Fibroblast of lung (primary cell): ENCODE measurements around the gene CPE. TPM values are rescaled to one million over a fixed set of nuclear protein-coding genes. Genes with fewer than 3 reads are reported as not detected.

ENCODE experiments used
- DNase-seq, 2 donors: peaks; one replicate each; pipeline versions ENCODE4 v3.0.0 to v3.0.0-alpha.2; 2010; ENCODE audit warnings: low read depth in 2 of 2
- H2AFZ ChIP-seq: 2 replicates; pipeline ENCODE4 v1.5.1; 2012; ENCODE audit warnings: low read length, control low read depth, inconsistent platforms
- H3K27ac ChIP-seq: 2 replicates; pipeline ENCODE4 v1.5.1; 2011; ENCODE audit warnings: low read length, control low read depth; ENCODE audit not compliant: insufficient read depth
- H3K27me3 ChIP-seq: 2 replicates; pipeline ENCODE4 v1.5.1; 2011; ENCODE audit warnings: mild to moderate bottlenecking, low read length; ENCODE audit not compliant: control insufficient read depth, insufficient read depth
- H3K36me3 ChIP-seq: 2 replicates; pipeline ENCODE4 v1.5.1; 2011; ENCODE audit warnings: low read length; ENCODE audit not compliant: control insufficient read depth, insufficient read depth
- H3K4me1 ChIP-seq: 2 replicates; pipeline ENCODE4 v1.5.1; 2011; ENCODE audit warnings: low read length; ENCODE audit not compliant: control insufficient read depth, insufficient read depth; ENCODE audit errors: extremely low read depth
- H3K4me2 ChIP-seq: 2 replicates; pipeline ENCODE4 v1.5.1; 2011; ENCODE audit warnings: low read length, control low read depth; ENCODE audit not compliant: insufficient read depth; ENCODE audit errors: extremely low read depth
- H3K4me3 ChIP-seq, 4 experiments: fragments of 200-600 bp in 1 of 4; sonication (generic) in 1 of 4; replicated peaks in 1 of 4; 2 replicates each; pipeline ENCODE4 v1.5.1; 2011 to 2016; ENCODE audit warnings: low read length in 4 of 4, low read depth in 3 of 4, mild to moderate bottlenecking in 3 of 4, control low read depth in 2 of 4, inconsistent platforms in 1 of 4, mixed read lengths in 1 of 4; ENCODE audit not compliant: insufficient read depth in 1 of 4; ENCODE audit errors: control extremely low read depth in 1 of 4
- H3K79me2 ChIP-seq: 2 replicates; pipeline ENCODE4 v1.5.1; 2012; ENCODE audit warnings: mild to moderate bottlenecking, low read length, inconsistent platforms; ENCODE audit not compliant: control insufficient read depth, insufficient read depth
- H3K9ac ChIP-seq: 2 replicates; pipeline ENCODE4 v1.5.1; 2011; ENCODE audit warnings: mild to moderate bottlenecking, low read length, control low read depth; ENCODE audit not compliant: insufficient read depth
- H3K9me3 ChIP-seq: 2 replicates; pipeline ENCODE4 v1.5.1; 2012; ENCODE audit warnings: low read depth, low read length; ENCODE audit not compliant: control insufficient read depth, insufficient read depth
- H4K20me1 ChIP-seq: 2 replicates; pipeline ENCODE4 v1.5.1; 2011; ENCODE audit warnings: low read length; ENCODE audit not compliant: control insufficient read depth, insufficient read depth; ENCODE audit errors: extremely low read depth
- CTCF ChIP-seq, 2 donors: IDR thresholded peaks in 1 of 2; conservative IDR thresholded peaks in 1 of 2; 1 replicate in 1 of 2; 2 replicates in 1 of 2; pipeline ENCODE4 v1.5.1; 2011 to 2012; ENCODE audit warnings: low read length in 2 of 2, control low read depth in 1 of 2, inconsistent platforms in 1 of 2, low read depth in 1 of 2, mild to moderate bottlenecking in 1 of 2
- EZH2 ChIP-seq: IDR thresholded peaks from 2 replicates; pipeline ENCODE4 v1.5.1; 2012; ENCODE audit warnings: low read length, control low read depth, mild to moderate bottlenecking; ENCODE audit errors: missing control alignments
- polyA plus RNA-seq, 2 donors: library from polyadenylated mRNA; depleted of rRNA in 1 of 2; stranded (reverse) in 1 of 2; unstranded in 1 of 2; fragments of >200 nt; gene quantifications; 2 replicates each; pipeline ENCODE4 v1.2.1, GENCODE V29; 2011 to 2012; ENCODE audit warnings: missing spikeins in 1 of 2
- total RNA-seq: library from RNA; depleted of rRNA; stranded (reverse); fragments of >200 nt; gene quantifications from 2 replicates; pipeline ENCODE4 v1.2.1, GENCODE V29; 2014

Gene CPE
- total and polyA plus RNA-seq, 2 donors (not counting 1 experiment from before 2014, with no cell fraction given): 20.2 to 51.7 TPM

- Histone ChIP-seq H3K4me1 (no peaks in the 10 kb centered on the region), H3K27me3 (no peaks in the 10 kb centered on the region), H3K9ac (no peak overlapping the region), H4K20me1 (no peaks in the 10 kb centered on the region), H3K9me3 (no peaks in the 10 kb centered on the region), H3K27ac (no peak overlapping the region), H3K4me2 (no peak overlapping the region), H3K4me3 (no peak overlapping the region), H3K79me2 (no peaks in the 10 kb centered on the region), H2AFZ (no peak overlapping the region), H3K36me3 (no peaks in the 10 kb centered on the region)
- no peak for DNase-seq
- no peak for TF ChIP-seq EZH2
- no peak for TF ChIP-seq CTCF (conservative IDR thresholded peaks at IDR 0.05 in 1 of 2, IDR thresholded peaks at IDR 0.05 in 1 of 2; ENCODE audit: low read depth in 1 of 2, low read length in 2 of 2)
Observed at GRCh38 chr4:165404696-165405095, 25.9 kb downstream of the CPE start.

GRCh38 chr4:165410214-165410613 is 31.4 kb downstream of the CPE start:
- Histone ChIP-seq H3K27ac (no peak overlapping the region), H3K9ac (no peak overlapping the region), H3K9me3 (no peaks in the 10 kb centered on the region), H3K79me2 (no peaks in the 10 kb centered on the region), H3K4me3 (no peak overlapping the region), H2AFZ (no peak overlapping the region), H3K27me3 (no peaks in the 10 kb centered on the region), H3K36me3 (no peaks in the 10 kb centered on the region), H3K4me1 (no peaks in the 10 kb centered on the region), H3K4me2 (no peak overlapping the region), H4K20me1 (no peaks in the 10 kb centered on the region)
- TF ChIP-seq CTCF (conservative IDR thresholded peaks at IDR 0.05 in 1 of 2, IDR thresholded peaks at IDR 0.05 in 1 of 2; ENCODE audit: low read depth in 1 of 2, low read length in 2 of 2) (no peak), EZH2 (no peak)
- DNase-seq: no peak

GRCh38 chr4:165415910-165416309 is 37.1 kb downstream of the CPE start:
- Histone ChIP-seq H3K27ac (no peak overlapping the region), H3K27me3 (no peaks in the 10 kb centered on the region), H3K4me2 (no peak overlapping the region), H4K20me1 (no peaks in the 10 kb centered on the region), H2AFZ (no peak overlapping the region), H3K4me3 (no peak overlapping the region), H3K36me3 (no peaks in the 10 kb centered on the region), H3K9ac (no peak overlapping the region), H3K9me3 (no peaks in the 10 kb centered on the region), H3K4me1 (no peaks in the 10 kb centered on the region), H3K79me2 (no peaks in the 10 kb centered on the region)
- TF ChIP-seq CTCF (conservative IDR thresholded peaks at IDR 0.05 in 1 of 2, IDR thresholded peaks at IDR 0.05 in 1 of 2; ENCODE audit: low read depth in 1 of 2, low read length in 2 of 2) (no peak), EZH2 (no peak)
- DNase-seq: no peak
